GM10847 (cell line): ENCODE measurements around the gene C3orf49.

ENCODE experiments used
- POLR2A ChIP-seq: IDR thresholded peaks from 2 replicates; pipeline ENCODE4 v1.6.1; 2011; ENCODE audit not compliant: insufficient read length; ENCODE audit errors: extremely low read depth

C3orf49 gene

GRCh38 chr3:63830526-63830925, 11.4 kb downstream of the C3orf49 start:
- TF ChIP-seq POLR2A, result no peak

GRCh38 chr3:63832395-63832794, 13.3 kb downstream of the C3orf49 start:
- TF ChIP-seq POLR2A, result no peak

- TF ChIP-seq POLR2A, result no peak
These were observed 22.6 kb downstream of the C3orf49 start for GRCh38 chr3:63841704-63842103.

- TF ChIP-seq POLR2A, result no peak
These were observed 23.0 kb downstream of the C3orf49 start for GRCh38 chr3:63842127-63842526.

- no peak for TF ChIP-seq POLR2A
These were observed 26.1 kb downstream of the C3orf49 start for GRCh38 chr3:63845215-63845614.

- no peak for TF ChIP-seq POLR2A
These were observed 28.8 kb downstream of the C3orf49 start for GRCh38 chr3:63847718-63848450.

GRCh38 chr3:63849175-63849574, 30.1 kb downstream of the C3orf49 start:
- TF ChIP-seq POLR2A, result no peak

GRCh38 chr3:63851287-63851686, 32.2 kb downstream of the C3orf49 start:
- TF ChIP-seq POLR2A, result no peak

- TF ChIP-seq POLR2A, result no peak
These were observed 34.0 kb downstream of the C3orf49 start for GRCh38 chr3:63853106-63853505.

GRCh38 chr3:63855333-63855940, 36.3 kb downstream of the C3orf49 start:
- TF ChIP-seq POLR2A, result no peak

- no peak for TF ChIP-seq POLR2A
These were observed 38.2 kb downstream of the C3orf49 start for GRCh38 chr3:63857311-63857710.

GRCh38 chr3:63860776-63861175, 41.7 kb downstream of the C3orf49 start:
- TF ChIP-seq POLR2A, result no peak

- no peak for TF ChIP-seq POLR2A
These were observed 42.2 kb downstream of the C3orf49 start for GRCh38 chr3:63861306-63861705.

GRCh38 chr3:63862804-63863149, 43.7 kb downstream of the C3orf49 start:
- no peak for TF ChIP-seq POLR2A

- TF ChIP-seq POLR2A, result peak; percentile 50
These were observed 44.3 kb downstream of the C3orf49 start, which contains the start of the genes ATXN7 and THOC7 for GRCh38 chr3:63863150-63864007. ATXN7 (plus strand) TSS chr3:63863867; CDS start chr3:63912599, 48,732 bp downstream. THOC7 (minus strand) TSS chr3:63863805; CDS start chr3:63863790, 15 bp downstream.
